ENCODE results near the gene MAN2C1. TPM values are rescaled to one million over a fixed set of nuclear protein-coding genes. Genes with fewer than 3 reads are reported as not detected.

Gene MAN2C1
- total RNA-seq, 1 donor from 2014 or later = 80.8 TPM

DNA sequence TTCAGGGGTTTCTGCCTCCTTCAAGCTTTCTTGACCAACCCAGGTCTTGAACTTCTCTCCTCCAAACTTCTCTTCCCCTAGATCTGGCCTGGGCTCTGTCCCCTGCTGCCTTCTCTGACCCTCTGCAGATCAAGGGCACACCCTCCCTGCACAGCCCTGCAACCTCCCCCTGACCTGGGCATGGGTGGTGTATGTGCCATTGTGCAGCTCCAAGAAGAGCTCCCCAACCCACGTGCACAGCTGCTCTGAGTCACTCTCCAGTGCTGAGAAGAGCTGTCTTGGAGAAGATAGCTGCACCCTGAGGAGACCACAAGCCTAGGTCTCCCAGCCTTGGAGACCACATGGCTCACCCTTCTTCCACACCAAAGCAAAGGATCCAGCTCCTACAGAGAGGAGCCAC lies 8.0 kb downstream of the MAN2C1 start:
- no peaks in the 10 kb centered on the region for H3K27me3 Mint-ChIP-seq (ENCODE audit: low read depth, unreplicated experiment)
- no peak for FAIRE-seq
- peaks cover 10% of the 10 kb centered on the region for H4K20me1 ChIP-seq (ENCODE audit: insufficient read depth, low read length)
- no peak overlapping the region for H3K27ac ChIP-seq (ENCODE audit: low read depth, low read length)
- no peaks in the 10 kb centered on the region for H3K9me3 ChIP-seq (ENCODE audit: insufficient read depth, low read depth, low read length)
- no peak for TF ChIP-seq EZH2 (IDR thresholded peaks at IDR 0.05; ENCODE audit: insufficient read depth, low read length)
- TF ChIP-seq, protein P1, sequence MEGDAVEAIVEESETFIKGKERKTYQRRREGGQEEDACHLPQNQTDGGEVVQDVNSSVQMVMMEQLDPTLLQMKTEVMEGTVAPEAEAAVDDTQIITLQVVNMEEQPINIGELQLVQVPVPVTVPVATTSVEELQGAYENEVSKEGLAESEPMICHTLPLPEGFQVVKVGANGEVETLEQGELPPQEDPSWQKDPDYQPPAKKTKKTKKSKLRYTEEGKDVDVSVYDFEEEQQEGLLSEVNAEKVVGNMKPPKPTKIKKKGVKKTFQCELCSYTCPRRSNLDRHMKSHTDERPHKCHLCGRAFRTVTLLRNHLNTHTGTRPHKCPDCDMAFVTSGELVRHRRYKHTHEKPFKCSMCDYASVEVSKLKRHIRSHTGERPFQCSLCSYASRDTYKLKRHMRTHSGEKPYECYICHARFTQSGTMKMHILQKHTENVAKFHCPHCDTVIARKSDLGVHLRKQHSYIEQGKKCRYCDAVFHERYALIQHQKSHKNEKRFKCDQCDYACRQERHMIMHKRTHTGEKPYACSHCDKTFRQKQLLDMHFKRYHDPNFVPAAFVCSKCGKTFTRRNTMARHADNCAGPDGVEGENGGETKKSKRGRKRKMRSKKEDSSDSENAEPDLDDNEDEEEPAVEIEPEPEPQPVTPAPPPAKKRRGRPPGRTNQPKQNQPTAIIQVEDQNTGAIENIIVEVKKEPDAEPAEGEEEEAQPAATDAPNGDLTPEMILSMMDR (IDR thresholded peaks at IDR 0.05; ENCODE audit: insufficient read depth, low read depth, low read length) = no peak
- H3K36me3 Mint-ChIP-seq (ENCODE audit: low read depth, unreplicated experiment) = peaks cover 10% of the 10 kb centered on the region
- H3K9ac ChIP-seq (ENCODE audit: low read length) = no peak overlapping the region
- H3K4me3 Mint-ChIP-seq (ENCODE audit: unreplicated experiment) = no peak overlapping the region
- no peak overlapping the region for H3K27ac Mint-ChIP-seq (ENCODE audit: unreplicated experiment)
- H3K4me2 ChIP-seq (ENCODE audit: low read length) = no peak overlapping the region
- DNase-seq (ENCODE audit: low read depth) = no peak
- no peaks in the 10 kb centered on the region for H3K9me3 Mint-ChIP-seq (ENCODE audit: unreplicated experiment)
- no peak overlapping the region for H2AFZ ChIP-seq (ENCODE audit: low read depth, low read length)
- H3K27me3 ChIP-seq (ENCODE audit: insufficient read depth, low read length) = no peaks in the 10 kb centered on the region
- peaks cover 3% of the 10 kb centered on the region for H3K4me1 Mint-ChIP-seq (ENCODE audit: low read depth, unreplicated experiment)
- H3K79me2 ChIP-seq (ENCODE audit: insufficient read depth, low read length) = no peaks in the 10 kb centered on the region
- no peak overlapping the region for H3K4me3 ChIP-seq (ENCODE audit: insufficient read depth, low read depth, low read length)
- no peaks in the 10 kb centered on the region for H3K4me1 ChIP-seq (ENCODE audit: insufficient read depth, low read length)
- peaks cover 15% of the 10 kb centered on the region for H3K36me3 ChIP-seq (ENCODE audit: insufficient read depth, low read length)

- Mint-ChIP-seq H3K27ac (ENCODE audit: unreplicated experiment) (no peak overlapping the region), H3K4me3 (ENCODE audit: unreplicated experiment) (no peak overlapping the region), H3K27me3 (ENCODE audit: low read depth, unreplicated experiment) (no peaks in the 10 kb centered on the region), H3K9me3 (ENCODE audit: unreplicated experiment) (no peaks in the 10 kb centered on the region), H3K4me1 (ENCODE audit: low read depth, unreplicated experiment) (peaks cover 3% of the 10 kb centered on the region), H3K36me3 (ENCODE audit: low read depth, unreplicated experiment) (peaks cover 10% of the 10 kb centered on the region)
- Histone ChIP-seq H3K4me3 (ENCODE audit: insufficient read depth, low read depth, low read length) (no peak overlapping the region), H3K4me2 (ENCODE audit: low read length) (no peak overlapping the region), H3K9ac (ENCODE audit: low read length) (no peak overlapping the region), H3K27me3 (ENCODE audit: insufficient read depth, low read length) (no peaks in the 10 kb centered on the region), H3K36me3 (ENCODE audit: insufficient read depth, low read length) (peaks cover 10% of the 10 kb centered on the region), H3K9me3 (ENCODE audit: insufficient read depth, low read depth, low read length) (no peaks in the 10 kb centered on the region), H4K20me1 (ENCODE audit: insufficient read depth, low read length) (peaks cover 7% of the 10 kb centered on the region), H3K79me2 (ENCODE audit: insufficient read depth, low read length) (no peaks in the 10 kb centered on the region), H3K4me1 (ENCODE audit: insufficient read depth, low read length) (no peaks in the 10 kb centered on the region), H2AFZ (ENCODE audit: low read depth, low read length) (no peak overlapping the region), H3K27ac (ENCODE audit: low read depth, low read length) (no peak overlapping the region)
- TF ChIP-seq, protein P1 (IDR thresholded peaks at IDR 0.05; ENCODE audit: insufficient read depth, low read depth, low read length) = no peak
- no peak for TF ChIP-seq EZH2 (IDR thresholded peaks at IDR 0.05; ENCODE audit: insufficient read depth, low read length)
- FAIRE-seq = no peak
- no peak for DNase-seq (ENCODE audit: low read depth)
These were observed 8.7 kb downstream of the MAN2C1 start for GRCh38 chr15:75359537-75360250.
